OCI-LY7 (cell line): ENCODE measurements around the gene GRID1.

ENCODE experiments used
- CTCF ChIP-seq: fragments of 200-600 bp; sonication (generic); conservative IDR thresholded peaks from 2 replicates; pipeline ENCODE4 v1.5.1; 2014; ENCODE audit warnings: mild to moderate bottlenecking, antibody characterized with exemption, low read length, moderate library complexity, mixed read lengths
- EZH2phosphoT487 ChIP-seq: fragments of 200-600 bp; sonication (generic); IDR thresholded peaks from 2 replicates; pipeline ENCODE4 v1.6.1; 2018; ENCODE audit warnings: low read depth, borderline replicate concordance, mild to moderate bottlenecking, mixed run types, antibody characterized with exemption, low read length, moderate library complexity, mixed read lengths

GRCh38 chr10:86260564-86260963 is 106.0 kb downstream of the GRID1 start:
- TF ChIP-seq CTCF (no peak), EZH2phosphoT487 (no peak)
